T-helper 9 cell (primary cell): ENCODE measurements around the gene KDELR3.

Source experiments
- DNase-seq: peaks from one replicate; pipeline ENCODE4 v3.0.0-alpha.2; 2020

KDELR3 gene

GRCh38 chr22:38523479-38523878 is 55.6 kb downstream of the KDELR3 start:
- no peak for DNase-seq

- no peak for DNase-seq
These were observed 56.5 kb downstream of the KDELR3 start for GRCh38 chr22:38524429-38524828.

- no peak for DNase-seq
These were observed 63.5 kb downstream of the KDELR3 start for GRCh38 chr22:38531251-38531938.
